ENCODE results near the gene SEMA4A.

The SEMA4A gene

GRCh38 chr1:156226116-156226538, 72.7 kb downstream of the SEMA4A start:
- Histone ChIP-seq H3K4me3 (ENCODE audit: low read length, poor library complexity, severe bottlenecking) (no peak overlapping the region), H3K9me2 (replicated peaks; ENCODE audit: low read depth, low read length) (no peaks in the 10 kb centered on the region), H3K36me3 (ENCODE audit: insufficient read depth, low read length) (peaks cover 27% of the 10 kb centered on the region; the same call in 1 of the 2 replicates), H3K4me1 (ENCODE audit: insufficient read depth, low read length, poor library complexity, severe bottlenecking) (no peaks in the 10 kb centered on the region), H4K20me1 (ENCODE audit: insufficient read depth, low read length, poor library complexity, severe bottlenecking) (no peaks in the 10 kb centered on the region), H3K4me2 (ENCODE audit: low read depth, low read length, poor library complexity, severe bottlenecking) (no peak overlapping the region), H2AFZ (ENCODE audit: low read length) (no peak overlapping the region), H3F3A (ENCODE audit: low read depth) (no peaks in the 10 kb centered on the region), H3K9ac (ENCODE audit: low read depth, low read length, poor library complexity, severe bottlenecking) (no peak overlapping the region), H3K9me3 (ENCODE audit: insufficient read depth, low read depth, low read length) (no peaks in the 10 kb centered on the region), H3K27me3 (ENCODE audit: insufficient read depth, low read length, poor library complexity, severe bottlenecking) (no peaks in the 10 kb centered on the region), H3K79me2 (ENCODE audit: insufficient read depth, low read length) (no peaks in the 10 kb centered on the region)
- TF ChIP-seq, protein P1, sequence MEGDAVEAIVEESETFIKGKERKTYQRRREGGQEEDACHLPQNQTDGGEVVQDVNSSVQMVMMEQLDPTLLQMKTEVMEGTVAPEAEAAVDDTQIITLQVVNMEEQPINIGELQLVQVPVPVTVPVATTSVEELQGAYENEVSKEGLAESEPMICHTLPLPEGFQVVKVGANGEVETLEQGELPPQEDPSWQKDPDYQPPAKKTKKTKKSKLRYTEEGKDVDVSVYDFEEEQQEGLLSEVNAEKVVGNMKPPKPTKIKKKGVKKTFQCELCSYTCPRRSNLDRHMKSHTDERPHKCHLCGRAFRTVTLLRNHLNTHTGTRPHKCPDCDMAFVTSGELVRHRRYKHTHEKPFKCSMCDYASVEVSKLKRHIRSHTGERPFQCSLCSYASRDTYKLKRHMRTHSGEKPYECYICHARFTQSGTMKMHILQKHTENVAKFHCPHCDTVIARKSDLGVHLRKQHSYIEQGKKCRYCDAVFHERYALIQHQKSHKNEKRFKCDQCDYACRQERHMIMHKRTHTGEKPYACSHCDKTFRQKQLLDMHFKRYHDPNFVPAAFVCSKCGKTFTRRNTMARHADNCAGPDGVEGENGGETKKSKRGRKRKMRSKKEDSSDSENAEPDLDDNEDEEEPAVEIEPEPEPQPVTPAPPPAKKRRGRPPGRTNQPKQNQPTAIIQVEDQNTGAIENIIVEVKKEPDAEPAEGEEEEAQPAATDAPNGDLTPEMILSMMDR (conservative IDR thresholded peaks at IDR 0.05; ENCODE audit: low read length) = no peak
- TF ChIP-seq EZH2phosphoT487 (IDR thresholded peaks at IDR 0.05; ENCODE audit: borderline replicate concordance) = no peak

DNA sequence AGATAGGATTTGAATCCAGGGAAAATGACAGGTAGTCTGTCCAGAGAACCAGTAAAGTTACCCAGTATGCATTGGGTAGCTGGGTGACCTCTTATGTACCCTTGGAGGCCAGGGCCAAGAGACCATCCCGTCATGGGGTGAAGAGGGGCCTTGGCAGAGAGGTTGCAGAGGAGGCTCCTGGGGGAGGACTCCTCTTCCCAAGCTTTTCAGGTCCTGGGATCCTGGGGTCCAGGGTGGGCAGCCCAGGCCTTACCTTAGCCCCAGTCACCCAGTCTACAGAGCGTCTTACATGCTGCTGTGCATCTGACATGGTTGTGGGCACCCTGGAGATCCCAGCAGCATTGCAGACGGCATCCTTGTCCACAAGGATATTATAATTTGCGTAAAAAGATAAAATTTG, 73.4 kb downstream of the SEMA4A start:
- H3K4me3 ChIP-seq (ENCODE audit: low read length, poor library complexity, severe bottlenecking) = no peak overlapping the region
- H3F3A ChIP-seq (ENCODE audit: low read depth) = no peaks in the 10 kb centered on the region
- H3K4me1 ChIP-seq (ENCODE audit: insufficient read depth, low read length, poor library complexity, severe bottlenecking) = no peaks in the 10 kb centered on the region
- H3K79me2 ChIP-seq (ENCODE audit: insufficient read depth, low read length) = no peaks in the 10 kb centered on the region
- TF ChIP-seq, protein P1 (conservative IDR thresholded peaks at IDR 0.05; ENCODE audit: low read length) = no peak
- TF ChIP-seq EZH2phosphoT487 (IDR thresholded peaks at IDR 0.05; ENCODE audit: borderline replicate concordance) = no peak
- H3K4me2 ChIP-seq (ENCODE audit: low read depth, low read length, poor library complexity, severe bottlenecking) = no peak overlapping the region
- H4K20me1 ChIP-seq (ENCODE audit: insufficient read depth, low read length, poor library complexity, severe bottlenecking) = no peaks in the 10 kb centered on the region
- no peak overlapping the region for H2AFZ ChIP-seq (ENCODE audit: low read length)
- no peaks in the 10 kb centered on the region for H3K27me3 ChIP-seq (ENCODE audit: insufficient read depth, low read length, poor library complexity, severe bottlenecking)
- H3K9me3 ChIP-seq (ENCODE audit: insufficient read depth, low read depth, low read length) = no peaks in the 10 kb centered on the region
- H3K36me3 ChIP-seq (ENCODE audit: insufficient read depth, low read length) = peaks cover 22% of the 10 kb centered on the region; the same call in 1 of the 2 replicates
- no peaks in the 10 kb centered on the region for H3K9me2 ChIP-seq (replicated peaks; ENCODE audit: low read depth, low read length)
- H3K9ac ChIP-seq (ENCODE audit: low read depth, low read length, poor library complexity, severe bottlenecking) = no peak overlapping the region

All from Loucy (cell line).